Activated T-cell treated with anti-CD3 and anti-CD28 coated beads, Interleukin-2, amount 50 U/mL, for 24 hours (primary cell): Measurements from ENCODE around the gene PSMA2.
A peak's percentile ranks its signal among the peaks of the same experiment; 100 is the strongest.

Source experiments
- DNase-seq: peaks from one replicate; pipeline ENCODE4 v3.0.0-alpha.2; 2020
- H3K27ac Mint-ChIP-seq: 2 replicates; pipeline ENCODE4 v1.8.0; 2020; ENCODE audit warnings: mild to moderate bottlenecking, mixed read lengths
- H3K27me3 Mint-ChIP-seq: 2 replicates; pipeline ENCODE4 v1.8.0; 2020; ENCODE audit warnings: mixed read lengths
- H3K36me3 Mint-ChIP-seq: 2 replicates; pipeline ENCODE4 v1.8.0; 2020; ENCODE audit warnings: low read depth, mixed read lengths
- H3K4me1 Mint-ChIP-seq: 2 replicates; pipeline ENCODE4 v1.8.0; 2020; ENCODE audit warnings: low read depth, mixed read lengths
- H3K4me3 Mint-ChIP-seq: 2 replicates; pipeline ENCODE4 v1.8.0; 2020; ENCODE audit warnings: mild to moderate bottlenecking, moderate library complexity, mixed read lengths
- H3K9me3 Mint-ChIP-seq: 2 replicates; pipeline ENCODE4 v1.8.0; 2020; ENCODE audit warnings: mixed read lengths

Gene PSMA2

DNA sequence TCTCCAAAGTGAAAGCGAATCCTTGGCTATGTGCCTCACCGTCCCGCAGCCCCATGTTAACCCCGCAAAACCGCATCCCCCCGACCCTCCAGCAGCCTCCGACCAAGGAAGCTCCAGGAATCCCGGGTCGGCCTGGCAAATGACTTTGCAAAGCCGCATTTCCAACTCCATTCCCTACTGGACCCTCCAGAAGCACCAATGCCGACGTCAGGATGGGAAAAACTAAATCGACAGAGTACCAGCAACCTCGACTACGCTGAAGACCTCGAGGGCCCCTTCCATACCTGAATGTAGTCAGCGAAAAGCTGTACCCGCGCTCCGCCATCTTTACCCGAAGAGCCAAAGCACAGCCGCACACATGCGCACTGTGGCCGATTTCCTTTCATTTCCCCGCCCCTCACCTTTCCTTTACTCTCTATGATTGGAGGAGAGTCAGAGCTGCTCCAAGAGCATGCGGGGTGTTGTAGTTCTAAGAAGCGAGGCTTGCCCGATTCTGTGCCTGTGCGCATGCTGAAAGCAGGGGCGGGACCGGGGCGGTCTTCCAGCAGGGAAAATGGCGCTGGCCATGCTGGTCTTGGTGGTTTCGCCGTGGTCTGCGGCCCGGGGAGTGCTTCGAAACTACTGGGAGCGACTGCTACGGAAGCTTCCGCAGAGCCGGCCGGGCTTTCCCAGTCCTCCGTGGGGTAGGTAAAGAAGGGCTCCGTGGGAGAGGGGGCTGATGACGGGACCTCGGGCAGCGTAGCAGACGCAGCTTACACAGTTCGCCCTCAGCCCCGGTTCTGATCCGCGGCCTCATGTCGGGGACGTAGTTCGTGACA is at the start of gene PSMA2, which contains the start of gene MRPL32:
TSS of gene PSMA2 (minus strand) at position 341 of the 818 bp plus-strand sequence. CDS start at position 325, 16 bp downstream.
TSS of gene MRPL32 (plus strand) at position 543 of the 818 bp plus-strand sequence. CDS start at position 554, 11 bp downstream.
- peak within 1 kb of the TSS; percentile 100 for H3K27ac Mint-ChIP-seq
- H3K36me3 Mint-ChIP-seq: peaks cover 88% of the 10 kb centered on the region
- H3K4me1 Mint-ChIP-seq: peaks cover 69% of the 10 kb centered on the region
- H3K9me3 Mint-ChIP-seq: no peaks in the 10 kb centered on the region
- peak; percentile 93 for DNase-seq
- H3K27me3 Mint-ChIP-seq: no peaks in the 10 kb centered on the region
- H3K4me3 Mint-ChIP-seq: peak within 1 kb of the TSS; percentile 100

GRCh38 chr7:42981601-42982000 is 49.6 kb upstream of the PSMA2 start:
- Mint-ChIP-seq H3K4me1 (no peaks in the 10 kb centered on the region), H3K27ac (no peak overlapping the region), H3K4me3 (no peak overlapping the region), H3K36me3 (no peaks in the 10 kb centered on the region), H3K9me3 (peaks cover 2% of the 10 kb centered on the region), H3K27me3 (peaks cover 36% of the 10 kb centered on the region)
- no peak for DNase-seq

DNA sequence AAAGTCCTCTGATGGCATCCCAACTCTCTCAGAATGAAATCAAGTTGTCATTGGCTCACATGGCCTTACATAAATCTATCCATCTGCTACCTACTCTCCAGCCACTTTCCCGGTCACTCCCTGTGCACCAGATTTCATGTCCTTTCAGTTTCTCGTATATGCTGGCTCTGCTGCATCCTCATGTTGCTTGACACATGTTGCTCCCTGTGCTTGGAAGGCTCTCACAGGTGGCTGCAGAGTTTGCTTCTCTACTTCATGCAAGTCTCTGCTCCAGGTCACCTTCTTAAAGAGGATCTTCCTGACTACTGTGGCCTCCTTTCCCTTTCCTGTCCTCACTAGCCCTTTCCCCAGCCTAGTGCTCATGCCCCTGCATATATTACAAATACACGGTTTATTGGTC is 48.5 kb upstream of the PSMA2 start:
- H3K27me3 Mint-ChIP-seq: peaks cover 37% of the 10 kb centered on the region

DNA sequence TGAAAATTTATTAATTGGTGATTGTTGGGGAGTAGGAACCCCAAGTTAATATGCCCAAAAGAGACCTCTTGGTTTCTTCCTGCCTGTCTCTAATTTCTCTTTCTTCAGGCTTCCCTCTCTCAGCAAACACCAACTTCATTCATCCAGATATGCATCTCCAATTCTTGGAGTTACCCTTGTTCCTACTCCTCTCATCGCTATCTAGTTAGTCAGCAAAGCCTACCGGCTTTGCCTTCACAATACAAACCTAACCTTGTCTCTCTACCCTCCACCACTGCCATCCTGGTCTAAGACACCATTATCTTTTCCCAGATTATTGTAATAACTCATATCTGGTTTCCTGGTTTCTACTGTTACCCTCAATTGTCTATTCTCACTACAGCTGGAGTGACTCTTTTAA is 48.1 kb upstream of the PSMA2 start:
- DNase-seq: no peak
- Mint-ChIP-seq H3K9me3 (no peaks in the 10 kb centered on the region), H3K27me3 (peaks cover 41% of the 10 kb centered on the region)

More for the DNA sequence above, 48.5 kb upstream of the PSMA2 start:
- Mint-ChIP-seq H3K4me3 (no peak overlapping the region), H3K36me3 (no peaks in the 10 kb centered on the region), H3K27ac (no peak overlapping the region), H3K4me1 (no peaks in the 10 kb centered on the region), H3K9me3 (no peaks in the 10 kb centered on the region)
- DNase-seq: no peak

DNA sequence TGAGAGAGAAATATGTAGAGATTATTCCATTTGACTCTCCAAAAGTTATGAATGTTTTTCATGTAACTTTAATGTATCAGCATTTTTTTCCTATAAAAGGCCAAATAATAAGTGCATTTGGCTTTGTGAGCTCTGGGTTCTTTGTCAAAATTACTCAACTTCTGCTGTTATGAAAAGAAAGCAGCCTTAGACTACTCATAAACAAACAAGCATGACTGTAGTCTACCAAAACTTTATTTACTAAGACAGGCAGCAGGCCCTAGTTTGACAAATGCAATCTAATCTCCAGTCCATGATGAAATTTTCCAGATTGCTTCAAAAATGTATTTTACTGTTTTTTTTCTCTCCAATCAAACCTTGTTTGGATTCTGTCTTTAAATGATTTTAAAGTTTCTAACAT is 46.5 kb upstream of the PSMA2 start:
- DNase-seq: no peak
- Mint-ChIP-seq H3K9me3 (no peaks in the 10 kb centered on the region), H3K36me3 (no peaks in the 10 kb centered on the region), H3K4me3 (no peak overlapping the region), H3K4me1 (no peaks in the 10 kb centered on the region), H3K27ac (no peak overlapping the region), H3K27me3 (peaks cover 47% of the 10 kb centered on the region)

More for the DNA sequence above, 48.1 kb upstream of the PSMA2 start:
- Mint-ChIP-seq H3K36me3 (no peaks in the 10 kb centered on the region), H3K27ac (no peak overlapping the region), H3K4me1 (no peaks in the 10 kb centered on the region), H3K4me3 (no peak overlapping the region)

GRCh38 chr7:42976371-42976770 is 44.4 kb upstream of the PSMA2 start:
- DNase-seq: no peak
- Mint-ChIP-seq H3K36me3 (no peaks in the 10 kb centered on the region), H3K4me1 (no peaks in the 10 kb centered on the region)

DNA sequence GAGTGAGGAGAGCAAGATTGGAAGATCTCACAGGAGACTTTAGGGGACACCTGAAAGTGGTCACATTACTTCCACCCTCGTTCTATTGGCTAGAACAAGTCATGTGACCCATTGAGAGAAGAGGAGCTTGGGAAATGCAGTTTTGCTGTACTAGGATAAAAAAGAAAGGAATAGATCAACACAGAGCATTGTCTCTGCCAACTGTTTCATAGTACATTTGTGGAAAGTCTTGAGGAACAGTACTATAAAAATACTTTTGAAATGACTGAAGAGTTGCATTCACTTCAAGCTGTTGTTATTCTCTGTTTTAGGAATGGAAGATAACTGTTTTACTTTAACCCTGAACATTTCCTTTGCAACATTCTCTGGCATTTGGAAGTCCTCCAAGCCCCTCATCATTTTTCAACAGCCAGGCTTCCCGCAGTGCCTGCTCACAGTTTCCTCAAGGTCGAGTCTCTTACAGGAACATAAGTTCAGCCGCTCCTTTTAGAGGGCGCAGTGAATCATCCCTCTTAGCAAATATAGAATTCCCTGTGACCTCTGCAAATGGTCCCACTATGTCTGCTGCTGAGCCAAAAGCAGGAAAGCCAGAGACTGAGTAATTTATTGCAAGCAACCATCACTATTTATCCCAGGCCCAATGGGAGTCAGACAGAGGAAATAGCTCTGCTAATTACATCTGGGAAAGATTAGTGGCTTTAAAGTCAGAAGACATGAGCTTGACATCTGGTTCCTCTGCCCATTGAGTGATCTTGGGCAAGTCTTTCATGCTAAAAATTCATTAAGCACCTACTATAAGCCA is 40.9 kb upstream of the PSMA2 start:
- no peak overlapping the region for H3K4me3 Mint-ChIP-seq
- DNase-seq: no peak
- no peaks in the 10 kb centered on the region for H3K9me3 Mint-ChIP-seq
- no peaks in the 10 kb centered on the region for H3K4me1 Mint-ChIP-seq
- H3K27ac Mint-ChIP-seq: no peak overlapping the region
- H3K36me3 Mint-ChIP-seq: no peaks in the 10 kb centered on the region
- H3K27me3 Mint-ChIP-seq: peaks cover 32% of the 10 kb centered on the region

More at GRCh38 chr7:42976371-42976770, 44.4 kb upstream of the PSMA2 start:
- H3K9me3 Mint-ChIP-seq: no peaks in the 10 kb centered on the region
- no peak overlapping the region for H3K27ac Mint-ChIP-seq
- no peak overlapping the region for H3K4me3 Mint-ChIP-seq
- H3K27me3 Mint-ChIP-seq: peaks cover 44% of the 10 kb centered on the region

DNA sequence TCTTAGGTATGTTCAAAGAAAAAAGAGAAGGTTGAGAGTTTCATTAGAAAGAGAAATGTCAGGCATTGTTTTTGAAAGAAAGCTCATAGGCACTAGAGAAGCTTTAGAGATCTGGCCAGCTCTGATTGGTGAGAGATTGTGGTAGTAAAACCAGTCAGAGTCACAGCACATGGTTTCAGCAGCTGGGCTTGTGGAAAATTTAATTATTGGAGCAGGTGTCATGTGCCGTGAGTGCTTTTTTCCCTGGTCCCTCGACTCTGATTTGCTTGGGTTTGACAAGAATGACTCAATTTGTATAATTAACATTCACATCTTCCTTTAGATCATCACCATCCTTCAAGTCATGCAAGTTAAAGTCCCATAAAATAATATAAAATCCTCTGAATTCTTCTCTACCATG is 35.4 kb upstream of the PSMA2 start:
- Mint-ChIP-seq H3K9me3 (no peaks in the 10 kb centered on the region), H3K4me3 (no peak overlapping the region), H3K4me1 (peaks cover 12% of the 10 kb centered on the region), H3K27ac (no peak overlapping the region), H3K27me3 (peaks cover 19% of the 10 kb centered on the region), H3K36me3 (no peaks in the 10 kb centered on the region)
- DNase-seq: no peak

- H3K9me3 Mint-ChIP-seq: no peaks in the 10 kb centered on the region
- H3K27ac Mint-ChIP-seq: no peak overlapping the region
- H3K27me3 Mint-ChIP-seq: peaks cover 28% of the 10 kb centered on the region
- H3K4me3 Mint-ChIP-seq: no peak overlapping the region
- no peaks in the 10 kb centered on the region for H3K36me3 Mint-ChIP-seq
- no peak for DNase-seq
- peaks cover 13% of the 10 kb centered on the region for H3K4me1 Mint-ChIP-seq
Observed at GRCh38 chr7:42964849-42965805, 33.2 kb upstream of the PSMA2 start.

DNA sequence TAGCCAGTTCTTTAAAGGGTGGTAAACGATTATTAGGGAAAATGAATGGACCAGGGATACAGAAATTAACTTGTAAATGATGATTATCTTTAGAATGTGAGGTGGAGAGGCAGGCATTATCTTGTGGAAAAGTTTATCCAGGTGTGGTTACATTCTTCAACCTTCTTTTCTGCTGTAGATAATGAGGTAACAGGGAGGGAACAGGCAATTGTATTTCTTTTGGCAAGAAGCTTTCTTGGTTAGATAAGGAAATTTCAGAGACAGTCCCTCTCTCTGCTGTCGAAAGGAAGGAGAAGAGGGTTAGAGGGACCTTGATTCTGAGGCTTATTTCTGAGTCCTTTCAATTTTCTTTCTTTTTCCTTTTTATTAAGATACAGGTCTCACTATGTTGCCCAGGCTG is 32.3 kb upstream of the PSMA2 start:
- Mint-ChIP-seq H3K4me3 (no peak overlapping the region), H3K27me3 (peaks cover 35% of the 10 kb centered on the region), H3K4me1 (peaks cover 13% of the 10 kb centered on the region), H3K36me3 (no peaks in the 10 kb centered on the region), H3K9me3 (no peaks in the 10 kb centered on the region), H3K27ac (no peak overlapping the region)
- no peak for DNase-seq

DNA sequence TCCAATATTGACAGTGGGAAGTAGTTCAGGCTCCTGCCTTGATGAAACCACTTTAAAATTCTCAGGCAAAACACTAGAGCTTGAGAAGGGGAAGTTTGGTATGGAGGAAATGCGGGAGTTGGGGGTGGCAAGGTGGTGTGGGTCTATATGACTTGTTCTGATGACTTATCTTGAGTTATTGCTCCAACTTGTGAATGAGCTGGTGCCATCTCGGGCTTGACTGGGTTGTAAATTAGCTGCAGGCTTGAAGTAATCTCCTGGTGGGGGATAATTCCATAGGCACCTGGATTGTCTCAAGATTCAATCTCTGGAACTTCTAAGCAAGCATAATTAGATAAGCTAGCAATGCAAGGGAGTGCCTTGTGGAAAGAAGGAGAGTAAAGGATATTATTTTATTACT is 29.2 kb upstream of the PSMA2 start:
- Mint-ChIP-seq H3K36me3 (no peaks in the 10 kb centered on the region), H3K27me3 (peaks cover 23% of the 10 kb centered on the region), H3K4me1 (peaks cover 12% of the 10 kb centered on the region), H3K9me3 (peaks cover 6% of the 10 kb centered on the region), H3K27ac (no peak overlapping the region), H3K4me3 (no peak overlapping the region)
- no peak for DNase-seq

DNA sequence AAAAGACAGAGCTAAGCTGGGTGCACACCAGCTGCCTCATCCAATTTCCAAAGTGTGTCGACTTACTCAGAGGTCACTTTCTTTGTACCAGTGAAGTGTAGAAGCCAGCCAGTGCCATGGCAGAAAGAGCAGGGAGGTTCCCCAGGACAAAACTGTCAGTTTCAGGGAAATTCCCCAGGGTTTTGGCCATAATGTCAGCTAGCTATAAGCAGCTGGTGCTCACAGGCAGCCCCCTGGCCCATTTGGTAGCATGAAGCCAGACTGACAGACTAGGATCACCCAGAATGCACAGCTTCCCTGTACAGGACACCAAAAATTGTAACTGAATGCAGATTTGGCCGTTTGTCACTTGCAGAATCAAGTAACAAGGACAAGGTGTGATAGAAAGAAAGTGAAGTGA is 28.8 kb upstream of the PSMA2 start:
- DNase-seq: no peak
- peaks cover 7% of the 10 kb centered on the region for H3K9me3 Mint-ChIP-seq
- H3K27ac Mint-ChIP-seq: no peak overlapping the region
- no peaks in the 10 kb centered on the region for H3K36me3 Mint-ChIP-seq
- peaks cover 23% of the 10 kb centered on the region for H3K27me3 Mint-ChIP-seq
- peaks cover 12% of the 10 kb centered on the region for H3K4me1 Mint-ChIP-seq
- no peak overlapping the region for H3K4me3 Mint-ChIP-seq

GRCh38 chr7:42959549-42959948 is 27.6 kb upstream of the PSMA2 start:
- H3K4me3 Mint-ChIP-seq: no peak overlapping the region
- H3K27me3 Mint-ChIP-seq: peaks cover 19% of the 10 kb centered on the region
- H3K36me3 Mint-ChIP-seq: no peaks in the 10 kb centered on the region
- no peak for DNase-seq
- H3K4me1 Mint-ChIP-seq: peaks cover 1% of the 10 kb centered on the region
- peaks cover 11% of the 10 kb centered on the region for H3K9me3 Mint-ChIP-seq
- H3K27ac Mint-ChIP-seq: no peak overlapping the region

DNA sequence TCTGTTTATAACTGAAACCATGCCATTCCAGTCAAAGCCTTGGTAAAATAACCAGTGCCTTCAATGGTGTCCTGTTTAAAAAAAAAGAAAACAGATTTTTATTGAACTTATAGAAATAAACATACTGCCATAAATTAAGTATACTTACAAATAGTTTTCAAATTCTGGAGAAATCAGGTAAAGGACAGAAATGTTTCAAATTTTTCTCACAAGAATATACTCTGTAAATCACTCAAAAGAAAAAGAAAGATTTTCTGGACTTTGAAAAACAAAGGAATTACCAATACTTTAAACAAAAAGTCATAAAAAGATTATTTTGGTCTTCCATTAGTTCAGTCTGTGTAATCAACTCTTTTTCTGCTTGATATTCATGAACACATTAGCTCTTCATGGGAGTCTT is 24.1 kb upstream of the PSMA2 start:
- no peak overlapping the region for H3K27ac Mint-ChIP-seq
- peaks cover 17% of the 10 kb centered on the region for H3K27me3 Mint-ChIP-seq
- no peaks in the 10 kb centered on the region for H3K4me1 Mint-ChIP-seq
- H3K36me3 Mint-ChIP-seq: no peaks in the 10 kb centered on the region
- H3K4me3 Mint-ChIP-seq: no peak overlapping the region
- H3K9me3 Mint-ChIP-seq: peaks cover 11% of the 10 kb centered on the region
- no peak for DNase-seq
